ENCODE data around the gene NEK11. TPM values are rescaled to one million over a fixed set of nuclear protein-coding genes. Genes with fewer than 3 reads are reported as not detected.
"Not testable (repeated sequence)": the region's sequence is repeated elsewhere in the genome, so short reads cannot be mapped to it uniquely, and the experiment has no call there.

Gene NEK11
- total RNA-seq, 1 donor from 2014 or later, result 20.9 TPM

GRCh38 chr3:131036200-131036816 lies 9.6 kb downstream of the NEK11 start:
- Histone ChIP-seq H3K9me3 (ENCODE audit: control insufficient read depth in 3 of 3, low read length in 3 of 3) (no peaks in the 10 kb centered on the region), H3K9ac (ENCODE audit: low read depth in 1 of 3, low read length in 3 of 3) (no peak overlapping the region), H3K4me1 (ENCODE audit: control insufficient read depth in 3 of 3, insufficient read depth in 3 of 3, low read length in 3 of 3) (no peaks in the 10 kb centered on the region), H3K27me3 (ENCODE audit: control insufficient read depth in 3 of 3, insufficient read depth in 3 of 3, low read length in 3 of 3) (no peaks in the 10 kb centered on the region), H3K36me3 (ENCODE audit: control insufficient read depth in 3 of 3, insufficient read depth in 3 of 3, low read length in 3 of 3) (no peaks in the 10 kb centered on the region), H3K27ac (ENCODE audit: low read depth, low read length) (no peak overlapping the region), H3K4me3 (ENCODE audit: low read length in 3 of 3) (no peak overlapping the region)

GRCh38 chr3:131036986-131037385 lies 10.3 kb downstream of the NEK11 start:
- Histone ChIP-seq H3K27me3 (ENCODE audit: control insufficient read depth in 3 of 3, insufficient read depth in 3 of 3, low read length in 3 of 3) (no peaks in the 10 kb centered on the region), H3K36me3 (ENCODE audit: control insufficient read depth in 3 of 3, insufficient read depth in 3 of 3, low read length in 3 of 3) (no peaks in the 10 kb centered on the region), H3K9me3 (ENCODE audit: control insufficient read depth in 3 of 3, low read length in 3 of 3) (no peaks in the 10 kb centered on the region), H3K4me3 (ENCODE audit: low read length in 3 of 3) (no peak overlapping the region), H3K4me1 (ENCODE audit: control insufficient read depth in 3 of 3, insufficient read depth in 3 of 3, low read length in 3 of 3) (no peaks in the 10 kb centered on the region), H3K27ac (ENCODE audit: low read depth, low read length) (no peak overlapping the region), H3K9ac (ENCODE audit: low read depth in 1 of 3, low read length in 3 of 3) (no peak overlapping the region)

GRCh38 chr3:131038326-131038725 lies 11.6 kb downstream of the NEK11 start:
- H3K36me3 ChIP-seq (ENCODE audit: control insufficient read depth in 3 of 3, insufficient read depth in 3 of 3, low read length in 3 of 3), result no peaks in the 10 kb centered on the region
- H3K27me3 ChIP-seq (ENCODE audit: control insufficient read depth in 3 of 3, insufficient read depth in 3 of 3, low read length in 3 of 3), result no peaks in the 10 kb centered on the region
- no peak overlapping the region for H3K4me3 ChIP-seq (ENCODE audit: low read length in 3 of 3)
- no peak overlapping the region for H3K27ac ChIP-seq (ENCODE audit: low read depth, low read length)
- H3K9me3 ChIP-seq (ENCODE audit: control insufficient read depth in 3 of 3, low read length in 3 of 3), result no peaks in the 10 kb centered on the region
- no peak overlapping the region for H3K9ac ChIP-seq (ENCODE audit: low read depth in 1 of 3, low read length in 3 of 3)
- no peaks in the 10 kb centered on the region for H3K4me1 ChIP-seq (ENCODE audit: control insufficient read depth in 3 of 3, insufficient read depth in 3 of 3, low read length in 3 of 3)

GRCh38 chr3:131042271-131042985 lies 15.8 kb downstream of the NEK11 start:
- H3K4me3 ChIP-seq (ENCODE audit: low read length in 3 of 3); H3K27me3 ChIP-seq (ENCODE audit: control insufficient read depth in 3 of 3, insufficient read depth in 3 of 3, low read length in 3 of 3); H3K36me3 ChIP-seq (ENCODE audit: control insufficient read depth in 3 of 3, insufficient read depth in 3 of 3, low read length in 3 of 3); H3K4me1 ChIP-seq (ENCODE audit: control insufficient read depth in 3 of 3, insufficient read depth in 3 of 3, low read length in 3 of 3); H3K9me3 ChIP-seq (ENCODE audit: control insufficient read depth in 3 of 3, low read length in 3 of 3); H3K9ac ChIP-seq (ENCODE audit: low read depth in 1 of 3, low read length in 3 of 3); H3K27ac ChIP-seq (ENCODE audit: low read depth, low read length): not testable (repeated sequence)

GRCh38 chr3:131047582-131047981 lies 20.9 kb downstream of the NEK11 start:
- no peaks in the 10 kb centered on the region for H3K4me1 ChIP-seq (ENCODE audit: control insufficient read depth in 3 of 3, insufficient read depth in 3 of 3, low read length in 3 of 3)
- H3K9me3 ChIP-seq (ENCODE audit: control insufficient read depth in 3 of 3, low read length in 3 of 3), result no peaks in the 10 kb centered on the region
- H3K36me3 ChIP-seq (ENCODE audit: control insufficient read depth in 3 of 3, insufficient read depth in 3 of 3, low read length in 3 of 3), result peaks cover 0 to 3% (median 0%) of the 10 kb centered on the region in 3 donors
- no peak overlapping the region for H3K4me3 ChIP-seq (ENCODE audit: low read length in 3 of 3)
- H3K9ac ChIP-seq (ENCODE audit: low read depth in 1 of 3, low read length in 3 of 3), result no peak overlapping the region
- H3K27ac ChIP-seq (ENCODE audit: low read depth, low read length), result no peak overlapping the region
- no peaks in the 10 kb centered on the region for H3K27me3 ChIP-seq (ENCODE audit: control insufficient read depth in 3 of 3, insufficient read depth in 3 of 3, low read length in 3 of 3)

- H3K9me3 ChIP-seq (ENCODE audit: control insufficient read depth in 3 of 3, low read length in 3 of 3), result no peaks in the 10 kb centered on the region
- H3K4me3 ChIP-seq (ENCODE audit: low read length in 3 of 3), result no peak overlapping the region
- H3K9ac ChIP-seq (ENCODE audit: low read depth in 1 of 3, low read length in 3 of 3), result no peak overlapping the region
- H3K27ac ChIP-seq (ENCODE audit: low read depth, low read length), result no peak overlapping the region
- H3K4me1 ChIP-seq (ENCODE audit: control insufficient read depth in 3 of 3, insufficient read depth in 3 of 3, low read length in 3 of 3), result no peaks in the 10 kb centered on the region
- no peaks in the 10 kb centered on the region for H3K27me3 ChIP-seq (ENCODE audit: control insufficient read depth in 3 of 3, insufficient read depth in 3 of 3, low read length in 3 of 3)
- H3K36me3 ChIP-seq (ENCODE audit: control insufficient read depth in 3 of 3, insufficient read depth in 3 of 3, low read length in 3 of 3), result peaks cover 0 to 3% (median 0%) of the 10 kb centered on the region in 3 donors
These were observed 21.4 kb downstream of the NEK11 start for GRCh38 chr3:131048030-131048429.

- H3K4me3 ChIP-seq (ENCODE audit: low read length in 3 of 3), result no peak overlapping the region
- H3K27ac ChIP-seq (ENCODE audit: low read depth, low read length), result no peak overlapping the region
- H3K36me3 ChIP-seq (ENCODE audit: control insufficient read depth in 3 of 3, insufficient read depth in 3 of 3, low read length in 3 of 3), result peaks cover 0 to 3% (median 0%) of the 10 kb centered on the region in 3 donors
- no peaks in the 10 kb centered on the region for H3K4me1 ChIP-seq (ENCODE audit: control insufficient read depth in 3 of 3, insufficient read depth in 3 of 3, low read length in 3 of 3)
- H3K27me3 ChIP-seq (ENCODE audit: control insufficient read depth in 3 of 3, insufficient read depth in 3 of 3, low read length in 3 of 3), result no peaks in the 10 kb centered on the region
- no peaks in the 10 kb centered on the region for H3K9me3 ChIP-seq (ENCODE audit: control insufficient read depth in 3 of 3, low read length in 3 of 3)
- H3K9ac ChIP-seq (ENCODE audit: low read depth in 1 of 3, low read length in 3 of 3), result no peak overlapping the region
These were observed 23.3 kb downstream of the NEK11 start for GRCh38 chr3:131050001-131050400.

- no peaks in the 10 kb centered on the region for H3K27me3 ChIP-seq (ENCODE audit: control insufficient read depth in 3 of 3, insufficient read depth in 3 of 3, low read length in 3 of 3)
These were observed 26.6 kb downstream of the NEK11 start for GRCh38 chr3:131053043-131053859.

GRCh38 chr3:131067983-131068382 lies 41.3 kb downstream of the NEK11 start:
- H3K4me1 ChIP-seq (ENCODE audit: control insufficient read depth in 3 of 3, insufficient read depth in 3 of 3, low read length in 3 of 3), result no peaks in the 10 kb centered on the region
- H3K27ac ChIP-seq (ENCODE audit: low read depth, low read length), result no peak overlapping the region
- H3K4me3 ChIP-seq (ENCODE audit: low read length in 3 of 3), result no peak overlapping the region
- H3K27me3 ChIP-seq (ENCODE audit: control insufficient read depth in 3 of 3, insufficient read depth in 3 of 3, low read length in 3 of 3), result no peaks in the 10 kb centered on the region
- no peaks in the 10 kb centered on the region for H3K9me3 ChIP-seq (ENCODE audit: control insufficient read depth in 3 of 3, low read length in 3 of 3)
- H3K9ac ChIP-seq (ENCODE audit: low read depth in 1 of 3, low read length in 3 of 3), result no peak overlapping the region
- H3K36me3 ChIP-seq (ENCODE audit: control insufficient read depth in 3 of 3, insufficient read depth in 3 of 3, low read length in 3 of 3), result no peaks in the 10 kb centered on the region

More at GRCh38 chr3:131053043-131053859, 26.6 kb downstream of the NEK11 start:
- H3K4me1 ChIP-seq (ENCODE audit: control insufficient read depth in 3 of 3, insufficient read depth in 3 of 3, low read length in 3 of 3), result no peaks in the 10 kb centered on the region
- no peaks in the 10 kb centered on the region for H3K9me3 ChIP-seq (ENCODE audit: control insufficient read depth in 3 of 3, low read length in 3 of 3)
- H3K36me3 ChIP-seq (ENCODE audit: control insufficient read depth in 3 of 3, insufficient read depth in 3 of 3, low read length in 3 of 3), result peaks cover 0 to 2% (median 0%) of the 10 kb centered on the region in 3 donors
- H3K4me3 ChIP-seq (ENCODE audit: low read length in 3 of 3), result no peak overlapping the region
- H3K9ac ChIP-seq (ENCODE audit: low read depth in 1 of 3, low read length in 3 of 3), result no peak overlapping the region
- H3K27ac ChIP-seq (ENCODE audit: low read depth, low read length), result no peak overlapping the region

- peaks cover 0 to 4% (median 3%) of the 10 kb centered on the region in 3 donors for H3K4me1 ChIP-seq (ENCODE audit: control insufficient read depth in 3 of 3, insufficient read depth in 3 of 3, low read length in 3 of 3)
- H3K9me3 ChIP-seq (ENCODE audit: control insufficient read depth in 3 of 3, low read length in 3 of 3), result no peaks in the 10 kb centered on the region
- no peak overlapping the region for H3K9ac ChIP-seq (ENCODE audit: low read depth in 1 of 3, low read length in 3 of 3)
- no peaks in the 10 kb centered on the region for H3K27me3 ChIP-seq (ENCODE audit: control insufficient read depth in 3 of 3, insufficient read depth in 3 of 3, low read length in 3 of 3)
- no peak overlapping the region for H3K4me3 ChIP-seq (ENCODE audit: low read length in 3 of 3)
- no peaks in the 10 kb centered on the region for H3K36me3 ChIP-seq (ENCODE audit: control insufficient read depth in 3 of 3, insufficient read depth in 3 of 3, low read length in 3 of 3)
- no peak overlapping the region for H3K27ac ChIP-seq (ENCODE audit: low read depth, low read length)
These were observed 45.5 kb downstream of the NEK11 start for GRCh38 chr3:131072099-131072559.
